Suppressor macrophage (primary cell): Measurements from ENCODE around the gene LYST.
"Not testable (repeated sequence)": the region's sequence is repeated elsewhere in the genome, so short reads cannot be mapped to it uniquely, and the experiment has no call there.

Experiments used
- DNase-seq, 4 experiments: peaks; one replicate each; pipeline ENCODE4 v3.0.0-alpha.2; 2020 to 2022

LYST gene

DNA sequence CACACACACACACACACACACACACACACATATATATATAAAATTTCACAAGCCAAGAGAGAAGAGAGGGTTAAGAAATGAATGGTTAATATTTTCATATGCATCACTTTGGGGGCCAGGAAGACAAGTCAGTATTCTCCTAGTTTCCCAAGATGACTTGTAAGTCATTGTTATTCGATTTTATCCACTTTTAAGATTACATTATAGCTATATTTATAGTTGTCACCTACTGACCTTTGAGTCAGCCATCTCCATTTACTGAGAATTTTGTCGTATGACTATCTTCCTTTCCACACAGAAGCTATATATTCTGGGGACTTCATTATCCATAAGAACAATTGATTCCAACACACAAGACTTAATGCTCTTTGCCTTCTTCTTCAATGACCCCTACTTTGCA lies 8.9 kb downstream of the LYST start:
- peak in 1 of 4 experiments; percentile 38 for DNase-seq

DNA sequence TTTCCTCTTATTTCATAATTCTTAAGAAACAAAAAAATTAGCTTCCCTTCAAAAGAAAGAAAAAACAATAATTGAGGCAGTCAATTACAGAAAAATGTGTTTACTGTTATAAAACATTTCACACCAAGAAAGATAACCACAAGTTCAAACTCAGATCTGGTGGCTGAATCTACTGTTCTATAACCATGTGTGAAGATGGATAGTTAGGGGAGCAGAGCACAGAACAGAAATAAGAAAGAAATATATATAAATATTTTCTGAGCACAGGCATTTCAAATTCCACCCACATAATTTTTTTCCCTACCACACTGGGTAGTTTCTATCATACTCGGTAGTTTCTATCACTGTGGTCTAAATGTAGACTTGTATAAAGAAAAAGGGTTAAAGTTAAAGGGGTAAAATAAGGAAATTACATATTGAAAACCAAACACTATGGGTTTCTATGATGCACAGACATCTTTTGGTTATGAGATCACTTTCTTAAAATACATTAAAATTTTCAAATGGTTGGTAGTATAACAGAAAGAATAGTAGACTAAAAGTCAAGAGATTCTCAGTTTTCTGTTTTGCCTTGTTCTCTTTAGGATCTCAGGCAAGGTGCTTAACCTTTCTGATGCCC lies 10.8 kb downstream of the LYST start:
- no peak for DNase-seq

- DNase-seq: no peak
Measured at GRCh38 chr1:235854347-235854746, 12.4 kb downstream of the LYST start.

DNA sequence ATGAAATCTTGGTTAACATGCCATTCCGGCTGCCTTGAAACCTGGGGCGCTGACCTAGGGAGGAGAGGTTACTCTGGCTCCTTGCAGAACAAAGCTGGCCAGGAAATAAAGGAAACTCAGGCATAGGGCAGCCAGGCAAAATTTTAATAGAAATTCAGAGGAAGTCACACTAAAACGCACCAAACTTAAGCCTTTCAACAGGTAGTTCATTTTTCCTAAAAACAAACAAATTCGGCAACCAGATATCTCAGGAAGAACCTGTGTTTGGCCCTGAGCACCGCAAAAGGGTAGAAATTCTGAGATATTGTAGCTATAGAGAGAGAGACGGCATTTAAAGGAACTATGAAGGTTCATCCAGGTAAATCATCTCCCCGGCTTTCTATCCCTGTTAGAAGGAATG lies 13.1 kb downstream of the LYST start:
- DNase-seq: no peak

- no peak for DNase-seq
Measured at GRCh38 chr1:235852887-235853286, 13.8 kb downstream of the LYST start.

GRCh38 chr1:235851939-235852338 lies 14.8 kb downstream of the LYST start:
- DNase-seq: peak in 2 of 4 experiments; percentile 57 to 63

DNA sequence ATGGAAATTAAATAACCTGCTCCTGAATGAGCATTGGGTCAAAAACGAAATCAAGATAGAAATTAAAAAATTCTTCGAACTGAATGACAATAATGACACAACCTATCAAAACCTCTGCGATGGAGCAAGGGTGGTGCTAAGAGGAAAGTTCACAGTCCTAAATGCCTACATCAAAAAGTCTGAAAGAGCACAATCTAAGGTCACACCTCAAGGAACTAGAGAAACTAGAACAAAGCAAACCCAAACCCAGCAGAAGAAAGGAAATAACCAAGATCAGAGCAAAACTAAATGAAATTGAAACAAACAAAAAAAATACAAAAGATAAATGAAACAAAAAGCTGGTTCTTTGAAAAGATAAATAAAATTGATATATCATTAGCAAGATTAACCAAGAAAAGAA lies 18.5 kb downstream of the LYST start:
- not testable (repeated sequence) for DNase-seq

GRCh38 chr1:235845656-235846107 lies 21.0 kb downstream of the LYST start:
- DNase-seq: not testable (repeated sequence)

DNA sequence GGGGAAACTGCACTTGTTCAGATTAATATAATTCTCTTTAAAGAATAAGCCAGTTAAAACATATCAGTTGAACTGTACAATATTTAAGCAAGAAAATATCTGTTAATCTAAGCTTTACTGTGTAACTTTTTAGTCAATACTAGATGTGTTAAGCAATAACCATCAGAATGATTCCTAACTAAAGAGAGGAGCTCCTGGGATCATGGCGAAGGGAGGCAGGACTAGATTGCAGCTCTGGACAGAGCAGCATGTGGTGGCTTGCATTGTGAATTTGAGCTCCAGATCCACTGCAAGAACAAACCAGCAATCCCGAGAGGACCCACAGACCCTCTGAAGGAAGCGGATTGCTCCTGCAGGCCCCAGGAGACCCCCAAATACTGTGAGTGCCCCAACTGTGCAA lies 21.9 kb downstream of the LYST start:
- no peak for DNase-seq

DNA sequence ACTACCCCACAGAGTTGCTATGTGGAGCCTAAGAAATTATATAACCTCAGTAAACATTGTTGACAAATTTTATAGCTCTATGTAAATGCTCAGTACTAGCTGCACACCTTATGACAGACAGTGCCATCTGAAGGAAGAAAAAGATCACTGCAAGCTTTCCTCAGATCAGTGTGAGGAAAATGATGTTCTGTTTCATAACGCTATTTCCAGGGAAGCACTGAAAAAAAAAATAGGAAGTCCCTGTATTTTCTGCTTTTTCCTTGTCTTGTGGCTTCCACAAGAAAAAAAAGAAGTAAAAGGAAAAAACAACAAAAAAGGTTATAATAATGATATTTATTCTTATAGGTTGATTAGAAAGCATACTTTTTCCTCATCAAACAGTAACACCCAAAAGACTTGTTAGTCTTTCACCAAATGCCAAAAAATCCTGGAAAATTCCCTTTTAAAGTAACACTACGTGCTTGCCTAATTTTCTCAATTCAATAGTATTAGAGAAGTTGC lies 23.2 kb downstream of the LYST start:
- peak in 3 of 4 experiments; percentile 47 to 74 (median 74) for DNase-seq

DNA sequence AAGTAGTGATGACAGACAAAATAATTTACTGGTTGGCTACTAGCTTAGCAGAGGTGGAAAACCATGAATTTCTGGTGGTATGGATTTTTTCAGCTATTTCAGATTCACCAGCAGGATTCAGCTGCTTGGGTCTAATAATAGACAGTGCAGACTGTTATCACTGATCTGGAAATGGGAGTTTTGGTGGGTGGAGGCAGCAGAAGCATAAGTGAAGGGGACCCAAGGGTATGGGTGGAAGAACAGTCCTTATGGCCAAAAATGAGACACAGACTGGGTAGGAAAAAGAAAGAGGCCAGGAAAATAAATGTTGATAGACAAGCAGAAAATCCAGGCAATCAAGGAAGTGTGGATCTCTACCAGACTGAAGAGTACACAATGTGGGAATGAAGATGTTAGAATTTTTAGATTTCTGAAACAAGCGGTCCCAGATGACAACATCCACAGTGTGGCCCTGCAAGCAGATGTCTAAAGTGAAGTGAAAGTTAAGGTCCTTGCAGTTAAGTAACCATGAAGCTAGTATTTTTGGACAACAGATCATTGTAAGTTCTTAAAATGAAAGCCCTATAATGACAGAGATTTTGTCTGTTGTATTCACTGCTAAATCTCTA lies 24.7 kb downstream of the LYST start:
- DNase-seq: peak; percentile 26 to 62 (median 40)

DNA sequence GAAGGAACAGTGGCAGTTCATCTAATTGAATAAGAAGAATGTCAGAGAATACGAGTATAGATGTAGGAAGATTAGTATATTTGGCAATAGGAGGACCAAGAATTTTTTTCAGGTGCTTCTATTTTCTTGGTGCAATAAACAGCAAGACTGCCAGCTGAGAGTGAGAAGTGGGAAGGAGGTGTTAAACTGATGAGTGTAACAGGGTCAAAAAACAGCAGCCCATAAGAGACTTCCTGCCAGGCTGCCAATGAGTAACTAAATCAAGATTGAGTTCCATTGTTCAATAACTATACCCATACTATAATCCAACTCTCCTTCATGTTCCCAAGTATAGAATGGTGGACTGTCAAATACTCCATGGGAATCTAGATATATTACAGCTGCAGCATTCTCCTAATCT lies 28.7 kb downstream of the LYST start:
- DNase-seq: no peak

GRCh38 chr1:235835226-235835625 lies 31.5 kb downstream of the LYST start:
- peak; percentile 31 to 60 (median 52) for DNase-seq

DNA sequence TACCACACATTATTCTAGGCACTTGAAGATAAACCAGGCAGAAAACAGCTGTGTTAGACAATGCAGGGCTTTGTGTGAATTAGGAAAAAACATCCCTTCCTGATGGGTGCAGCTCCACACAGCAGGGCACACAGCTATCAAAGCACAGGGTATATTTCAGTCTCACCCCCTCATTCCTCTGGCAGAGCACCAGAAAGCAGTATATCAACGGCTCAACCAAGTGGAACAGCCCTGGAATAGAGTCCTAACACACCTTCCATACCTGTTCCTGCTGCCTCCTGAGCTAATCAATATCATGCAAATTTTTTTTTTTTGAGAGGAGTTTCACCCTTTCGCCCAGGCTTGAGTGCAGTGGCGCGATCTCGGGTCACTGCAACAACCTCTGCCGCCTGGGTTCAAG lies 32.1 kb downstream of the LYST start:
- no peak for DNase-seq

DNA sequence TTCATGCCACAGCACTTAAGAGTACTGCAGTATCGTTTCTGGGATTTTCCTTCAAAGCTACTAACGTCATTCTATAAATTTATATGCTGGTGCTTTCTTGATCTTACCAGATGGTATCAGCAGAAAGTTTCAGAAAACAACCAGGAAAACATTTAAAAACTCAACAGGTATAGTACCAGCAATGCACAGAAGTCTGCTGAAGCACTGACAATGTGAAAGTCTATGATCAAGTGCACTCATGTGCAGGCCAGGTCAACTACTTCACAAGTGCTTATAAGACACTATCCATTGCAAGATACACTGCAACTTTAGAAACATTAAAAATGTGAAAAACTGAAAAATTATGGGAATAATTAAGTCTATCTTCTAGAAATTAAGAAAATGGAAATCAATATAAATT lies 34.7 kb downstream of the LYST start:
- no peak for DNase-seq

GRCh38 chr1:235831148-235831547 lies 35.6 kb downstream of the LYST start:
- DNase-seq: peak; percentile 86 to 96 (median 92)

- DNase-seq: no peak
Measured at GRCh38 chr1:235826102-235826854, 40.4 kb downstream of the LYST start.

GRCh38 chr1:235825229-235825628 lies 41.5 kb downstream of the LYST start:
- DNase-seq: no peak

GRCh38 chr1:235823684-235824083 lies 43.0 kb downstream of the LYST start:
- DNase-seq: no peak

DNA sequence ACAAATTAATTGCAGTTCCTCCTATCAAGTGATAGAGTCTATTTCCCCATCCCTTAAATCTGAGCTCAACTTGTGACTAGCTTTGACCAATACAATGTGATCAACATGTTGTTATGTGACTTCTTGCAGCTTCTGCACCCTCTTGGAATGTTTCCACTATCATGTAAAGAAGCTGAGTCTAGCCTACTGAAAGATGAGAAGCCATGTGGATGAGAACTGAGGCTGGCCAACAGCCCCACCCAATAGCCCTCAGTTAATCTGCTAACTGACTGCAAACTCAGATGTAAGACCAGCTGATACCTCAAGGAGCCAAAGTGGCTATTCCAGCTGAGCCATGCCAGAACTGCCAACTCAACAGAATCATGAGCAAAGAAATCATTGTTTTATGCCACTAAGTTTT lies 44.0 kb downstream of the LYST start:
- peak in 2 of 4 experiments; percentile 17 to 28 for DNase-seq

DNA sequence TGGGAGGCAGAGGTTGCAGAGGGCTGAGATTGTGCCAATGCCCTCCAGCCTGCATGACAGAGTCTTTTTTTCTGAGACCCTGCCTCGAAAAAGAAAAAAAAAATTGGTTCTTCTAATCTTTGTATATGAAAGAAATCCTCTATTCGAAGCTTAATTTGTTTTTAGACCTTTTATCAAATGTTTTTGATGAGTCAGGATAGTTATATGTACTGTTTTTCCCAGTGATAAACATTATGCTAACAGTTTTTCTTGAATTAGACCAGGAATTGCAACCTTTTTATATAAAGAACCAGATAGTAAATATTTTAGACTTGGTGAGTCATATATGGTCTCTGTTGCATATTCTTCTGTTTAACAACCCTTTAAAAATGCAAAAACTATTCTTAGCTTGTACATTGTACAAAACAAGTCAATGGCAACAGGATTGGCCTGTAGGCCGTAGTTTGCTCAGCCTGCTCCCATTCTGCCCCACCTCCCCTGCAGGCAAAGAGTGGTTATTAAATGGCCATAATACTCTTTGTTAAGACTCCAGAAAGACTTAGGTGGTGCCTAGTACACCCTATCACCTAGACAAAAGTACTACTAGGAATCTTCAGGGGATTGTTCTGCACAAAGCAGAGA lies 45.2 kb downstream of the LYST start:
- no peak for DNase-seq

- no peak for DNase-seq
Measured at GRCh38 chr1:235820061-235820460, 46.6 kb downstream of the LYST start.

DNA sequence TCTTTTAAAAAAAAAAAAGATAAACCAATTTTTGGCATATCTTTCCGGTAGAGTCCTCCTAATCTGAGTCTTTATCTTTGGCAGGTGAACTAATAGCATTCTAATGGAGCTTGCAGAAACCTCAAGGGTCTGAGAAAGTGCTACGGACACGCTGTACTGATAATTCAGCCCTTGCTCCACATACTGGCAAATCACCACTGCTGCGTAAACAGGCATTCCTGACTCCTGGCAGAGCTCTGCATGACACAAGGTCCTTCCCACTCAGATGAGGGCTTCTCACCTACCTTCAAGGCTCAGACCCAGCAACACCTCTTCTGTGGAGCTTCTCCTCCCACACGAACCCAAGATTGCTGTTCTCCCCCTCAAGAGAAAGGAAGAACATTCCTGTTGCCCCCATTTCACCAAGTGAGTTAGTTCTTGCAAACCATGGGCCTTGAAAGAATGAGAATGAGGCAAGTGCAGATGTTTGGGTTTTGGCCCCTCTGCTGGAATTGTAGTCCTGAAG lies 48.0 kb downstream of the LYST start:
- DNase-seq: no peak
